K562 (cell line): Measurements from ENCODE around the gene COL13A1.

Experiments used
- BDP1 ChIP-seq: IDR thresholded peaks from 3 replicates; pipeline ENCODE4 v1.6.1; 2011; ENCODE audit not compliant: insufficient read length, insufficient read depth
- CHD7 ChIP-seq: fragments of 200-600 bp; sonication (generic); IDR thresholded peaks from one replicate; pipeline ENCODE4 v1.6.1; 2012; ENCODE audit warnings: mild to moderate bottlenecking, low read depth, low read length, inconsistent platforms
- HDAC6 ChIP-seq: IDR thresholded peaks from 2 replicates; pipeline ENCODE4 v1.6.1; 2012; ENCODE audit warnings: low read depth, mild to moderate bottlenecking, control low read depth, inconsistent platforms, low read length, moderate library complexity
- NR2C2 ChIP-seq, 2 experiments: fragments of 200-800 bp in 1 of 2; sonication (Bioruptor generic) in 1 of 2; sonication (generic) in 1 of 2; formaldehyde crosslinking in 1 of 2; IDR thresholded peaks; 2 replicates each; pipeline versions ENCODE4 v1.6.1 to v1.8.0; 2016 to 2022; ENCODE audit warnings: mild to moderate bottlenecking in 1 of 2, missing compliant biosample characterization in 1 of 2, missing genetic modification characterization in 1 of 2, missing genetic modification reagents in 1 of 2
- POLR2A ChIP-seq: fragments of 450-650 bp; conservative IDR thresholded peaks from 2 replicates; pipeline ENCODE4 v1.6.1; 2016
- POLR2AphosphoS5 ChIP-seq: IDR thresholded peaks from 2 replicates; pipeline ENCODE4 v1.6.1; 2011; ENCODE audit warnings: mild to moderate bottlenecking, low read depth, low read length, moderate library complexity; ENCODE audit not compliant: control insufficient read depth, insufficient read depth

DNA sequence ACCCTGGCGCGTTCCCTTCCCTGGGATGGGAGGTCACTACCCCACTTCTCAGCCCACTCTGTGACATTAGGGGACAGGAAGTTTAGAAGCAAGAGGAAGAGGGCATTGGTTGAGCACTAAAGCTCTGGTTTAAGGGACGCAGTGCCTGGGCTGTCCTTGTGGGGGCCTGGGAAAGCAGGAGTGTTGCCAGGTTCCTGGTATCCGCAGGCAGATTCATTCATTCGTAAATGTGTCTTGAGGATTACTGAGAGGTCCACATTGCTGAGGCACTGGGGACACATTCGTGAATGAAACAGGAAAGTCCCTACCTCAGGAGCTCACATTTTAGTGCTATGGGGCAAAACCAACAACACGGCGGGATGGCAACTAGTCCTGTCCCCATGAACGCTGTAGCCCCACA lies 69.4 kb downstream of the COL13A1 start:
- no peak for TF ChIP-seq CHD7
- no peak for TF ChIP-seq POLR2AphosphoS5
- no peak for TF ChIP-seq POLR2A
- TF ChIP-seq NR2C2 (CRISPR knock-in tag; IDR thresholded peaks at IDR 0.05), result no peak
- no peak for TF ChIP-seq NR2C2 (tag; IDR thresholded peaks at IDR 0.05)
- no peak for TF ChIP-seq HDAC6
- no peak for TF ChIP-seq BDP1
